GM12878 (cell line): ENCODE measurements around the gene KIAA0930. TPM values are rescaled to one million over a fixed set of nuclear protein-coding genes. Genes with fewer than 3 reads are reported as not detected.
A peak's percentile ranks its signal among the peaks of the same experiment; 100 is the strongest.

Experiments used
- CHD2 ChIP-seq: IDR thresholded peaks from 2 replicates; pipeline ENCODE4 v1.6.1; 2011; ENCODE audit warnings: low read depth, low read length, improper control_type of control experiment, borderline replicate concordance
- DPF2 ChIP-seq: fragments of 450-650 bp; IDR thresholded peaks from 2 replicates; pipeline ENCODE4 v1.6.1; 2017; ENCODE audit warnings: mild to moderate bottlenecking
- HCFC1 ChIP-seq: fragments of 150-350 bp; IDR thresholded peaks from 2 replicates; pipeline ENCODE4 v1.6.1; 2014; ENCODE audit warnings: low read length
- RB1 ChIP-seq: fragments of 450-650 bp; formaldehyde crosslinking; IDR thresholded peaks from 2 replicates; pipeline ENCODE4 v1.6.1; 2017; ENCODE audit warnings: mild to moderate bottlenecking, borderline replicate concordance
- SMAD1 ChIP-seq: fragments of 450-650 bp; IDR thresholded peaks from 2 replicates; pipeline ENCODE4 v1.6.1; 2018; ENCODE audit warnings: mild to moderate bottlenecking, low read depth; ENCODE audit not compliant: partially characterized antibody
- TAF1 ChIP-seq: IDR thresholded peaks from 2 replicates; pipeline ENCODE4 v1.6.1; 2011; ENCODE audit warnings: mild to moderate bottlenecking, low read depth, low read length, borderline replicate concordance
- YY1 ChIP-seq: IDR thresholded peaks from 2 replicates; pipeline ENCODE4 v1.6.1; 2011; ENCODE audit warnings: low read depth, mild to moderate bottlenecking, low read length
- polyA plus RNA-seq, 11 experiments: library from polyadenylated mRNA; depleted of rRNA in 4 of 11; unstranded in 6 of 11; stranded (reverse) in 5 of 11; fragments of >200 nt; fragmentation: Nextera tagmentation in 4 of 11; fragmentation: Illumina TruSeq in 1 of 11; extraction: Ambion mirVana in 4 of 11; extraction: Trizol in 1 of 11; gene quantifications; 1 replicate in 1 of 11; 2 replicates in 10 of 11; pipeline versions ENCODE4 v1.2.1 to v1.2.3, GENCODE V29; 2011 to 2016; ENCODE audit warnings: inconsistent platforms in 2 of 11, missing spikeins in 2 of 11, low read depth in 1 of 11
- total RNA-seq, 4 experiments: library from RNA; depleted of rRNA in 3 of 4; stranded (reverse); fragments of >200 nt in 3 of 4; fragmentation: Illumina TruSeq in 1 of 4; extraction: Trizol in 1 of 4; gene quantifications; 2 replicates each; pipeline versions ENCODE4 v1.2.1 to v1.2.3, GENCODE V29; 2013 to 2021
- TF ChIP-seq, protein P1 (sequence below): fragments of 450-650 bp; IDR thresholded peaks from 2 replicates; pipeline ENCODE4 v1.6.1; 2016; ENCODE audit warnings: mild to moderate bottlenecking, moderate library complexity, borderline replicate concordance

The KIAA0930 gene
- total and polyA plus RNA-seq, 10 of the 15 experiments (the other 5 are each of a cell fraction or from before 2014, with no cell fraction given) = 3.6 to 125 (median 46.3) TPM

DNA sequence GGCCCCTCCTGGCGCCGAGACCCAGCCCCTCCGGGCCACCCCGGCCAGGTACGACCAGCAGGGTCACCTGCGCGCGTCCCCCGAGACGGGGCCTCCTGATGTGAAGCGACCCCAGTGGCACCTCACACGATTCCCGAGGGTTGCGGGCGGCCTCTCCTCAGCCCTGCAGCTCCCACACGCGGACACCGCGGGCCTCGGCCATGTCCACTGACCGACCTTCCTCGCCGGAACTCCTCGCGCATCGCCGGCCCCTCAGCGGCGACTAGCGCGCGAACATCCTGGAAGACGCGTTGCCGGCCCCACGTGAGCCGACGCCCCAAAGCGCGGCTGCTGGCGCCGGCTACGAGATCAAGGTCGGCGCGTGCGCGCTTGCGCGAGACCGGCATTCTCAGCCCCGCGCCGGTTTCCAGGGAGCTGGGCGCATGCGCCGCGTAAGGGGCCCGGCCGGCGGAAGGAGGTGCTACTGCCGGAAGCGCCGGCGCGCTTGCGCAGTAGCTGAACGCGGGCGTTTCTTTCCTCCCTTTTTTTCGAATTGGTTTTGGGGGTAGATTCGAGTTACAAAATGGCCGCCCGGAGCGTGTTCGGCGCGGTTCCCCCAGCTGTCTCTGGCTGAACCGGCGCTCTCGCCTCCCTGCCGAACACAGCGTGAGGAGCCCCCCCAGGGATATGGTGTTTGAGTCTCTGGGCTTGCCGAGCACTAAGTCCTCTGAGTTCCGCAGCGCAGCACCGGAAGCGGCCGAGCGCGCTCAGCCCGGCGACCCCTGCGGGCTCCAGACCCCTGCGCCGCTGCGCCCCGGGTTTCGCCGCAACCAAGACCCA, 77.0 kb downstream of the KIAA0930 start, which contains the start of gene NUP50 (continued):
- TF ChIP-seq, protein P1, sequence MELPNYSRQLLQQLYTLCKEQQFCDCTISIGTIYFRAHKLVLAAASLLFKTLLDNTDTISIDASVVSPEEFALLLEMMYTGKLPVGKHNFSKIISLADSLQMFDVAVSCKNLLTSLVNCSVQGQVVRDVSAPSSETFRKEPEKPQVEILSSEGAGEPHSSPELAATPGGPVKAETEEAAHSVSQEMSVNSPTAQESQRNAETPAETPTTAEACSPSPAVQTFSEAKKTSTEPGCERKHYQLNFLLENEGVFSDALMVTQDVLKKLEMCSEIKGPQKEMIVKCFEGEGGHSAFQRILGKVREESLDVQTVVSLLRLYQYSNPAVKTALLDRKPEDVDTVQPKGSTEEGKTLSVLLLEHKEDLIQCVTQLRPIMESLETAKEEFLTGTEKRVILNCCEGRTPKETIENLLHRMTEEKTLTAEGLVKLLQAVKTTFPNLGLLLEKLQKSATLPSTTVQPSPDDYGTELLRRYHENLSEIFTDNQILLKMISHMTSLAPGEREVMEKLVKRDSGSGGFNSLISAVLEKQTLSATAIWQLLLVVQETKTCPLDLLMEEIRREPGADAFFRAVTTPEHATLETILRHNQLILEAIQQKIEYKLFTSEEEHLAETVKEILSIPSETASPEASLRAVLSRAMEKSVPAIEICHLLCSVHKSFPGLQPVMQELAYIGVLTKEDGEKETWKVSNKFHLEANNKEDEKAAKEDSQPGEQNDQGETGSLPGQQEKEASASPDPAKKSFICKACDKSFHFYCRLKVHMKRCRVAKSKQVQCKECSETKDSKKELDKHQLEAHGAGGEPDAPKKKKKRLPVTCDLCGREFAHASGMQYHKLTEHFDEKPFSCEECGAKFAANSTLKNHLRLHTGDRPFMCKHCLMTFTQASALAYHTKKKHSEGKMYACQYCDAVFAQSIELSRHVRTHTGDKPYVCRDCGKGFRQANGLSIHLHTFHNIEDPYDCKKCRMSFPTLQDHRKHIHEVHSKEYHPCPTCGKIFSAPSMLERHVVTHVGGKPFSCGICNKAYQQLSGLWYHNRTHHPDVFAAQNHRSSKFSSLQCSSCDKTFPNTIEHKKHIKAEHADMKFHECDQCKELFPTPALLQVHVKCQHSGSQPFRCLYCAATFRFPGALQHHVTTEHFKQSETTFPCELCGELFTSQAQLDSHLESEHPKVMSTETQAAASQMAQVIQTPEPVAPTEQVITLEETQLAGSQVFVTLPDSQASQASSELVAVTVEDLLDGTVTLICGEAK = peak; percentile 32; the same call in 1 of the 2 replicates
- TF ChIP-seq TAF1 (peak; percentile 82), DPF2 (peak; percentile 45), RB1 (peak; percentile 53), CHD2 (peak; percentile 71; the same call in 1 of the 2 replicates), YY1 (peak; percentile 95), SMAD1 (no peak), HCFC1 (peak; percentile 40)
- TF ChIP-seq, all 136 proteins: peak for 43
